ENCODE measurements around the gene ADGRG2. TPM values are rescaled to one million over a fixed set of nuclear protein-coding genes. Genes with fewer than 3 reads are reported as not detected.

ADGRG2 gene
- polyA plus RNA-seq, 3 donors, result not detected

DNA sequence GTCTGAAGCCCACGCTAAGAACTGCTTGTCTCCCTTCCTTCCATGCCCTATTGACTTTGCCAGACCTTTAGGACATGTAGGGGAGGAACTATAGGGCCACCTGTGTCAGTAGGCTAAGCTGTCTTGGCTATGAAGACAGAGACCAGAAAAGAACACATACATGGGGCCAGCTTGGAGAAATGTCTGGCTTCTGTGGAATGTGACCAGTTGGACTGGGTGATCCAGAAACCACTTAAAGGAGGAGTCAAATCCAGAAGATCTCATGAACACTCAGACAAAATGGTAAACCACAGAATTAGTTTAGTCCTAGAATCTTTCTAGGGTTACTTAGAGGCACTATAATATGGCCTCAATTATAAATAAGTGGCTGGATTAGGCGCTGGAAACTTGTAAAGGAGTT, 180.4 kb downstream of the ADGRG2 start:
- Histone ChIP-seq H3K36me3 (replicated peaks in 1 of 2; ENCODE audit: control insufficient read depth in 1 of 2, insufficient read depth in 2 of 2, low read length in 2 of 2) (peaks cover 50 to 74% of the 10 kb centered on the region in 2 donors), H3K9me3 (replicated peaks in 1 of 2; ENCODE audit: control insufficient read depth in 1 of 2, insufficient read depth in 1 of 2, low read length in 2 of 2) (no peaks in the 10 kb centered on the region), H3K27ac (ENCODE audit: low read depth in 1 of 2, low read length in 2 of 2) (no peak overlapping the region), H3K4me2 (replicated peaks; ENCODE audit: extremely low read depth, low read length, poor library complexity, severe bottlenecking) (no peak overlapping the region), H3K4me3 (replicated peaks in 1 of 3; ENCODE audit: low read depth in 2 of 3, low read length in 3 of 3) (no peak overlapping the region), H3K4me1 (ENCODE audit: control insufficient read depth in 1 of 2, insufficient read depth in 2 of 2, low read length in 2 of 2) (no peaks in the 10 kb centered on the region), H3K9ac (ENCODE audit: insufficient read depth, low read length, poor library complexity, severe bottlenecking) (no peak overlapping the region), H2AFZ (ENCODE audit: insufficient read depth, low read depth, low read length, poor library complexity, severe bottlenecking) (no peak overlapping the region), H3K27me3 (ENCODE audit: control insufficient read depth in 2 of 2, insufficient read depth in 2 of 2, low read length in 2 of 2) (no peaks in the 10 kb centered on the region), H3K79me2 (ENCODE audit: insufficient read depth, low read length) (no peaks in the 10 kb centered on the region), H4K20me1 (ENCODE audit: insufficient read depth, low read length) (no peaks in the 10 kb centered on the region)
- Mint-ChIP-seq H3K27ac (peak overlapping the region in 1 of 7 donors; percentile 23), H3K27me3 (ENCODE audit: low read depth in 3 of 3) (peaks cover 0 to 3% (median 0%) of the 10 kb centered on the region in 3 donors), H3K9me3 (no peaks in the 10 kb centered on the region), H3K4me1 (no peaks in the 10 kb centered on the region), H3K36me3 (peaks cover 54 to 65% of the 10 kb centered on the region in 2 donors), H3K4me3 (no peak overlapping the region)
- no peak for DNase-seq
- TF ChIP-seq, protein P1, sequence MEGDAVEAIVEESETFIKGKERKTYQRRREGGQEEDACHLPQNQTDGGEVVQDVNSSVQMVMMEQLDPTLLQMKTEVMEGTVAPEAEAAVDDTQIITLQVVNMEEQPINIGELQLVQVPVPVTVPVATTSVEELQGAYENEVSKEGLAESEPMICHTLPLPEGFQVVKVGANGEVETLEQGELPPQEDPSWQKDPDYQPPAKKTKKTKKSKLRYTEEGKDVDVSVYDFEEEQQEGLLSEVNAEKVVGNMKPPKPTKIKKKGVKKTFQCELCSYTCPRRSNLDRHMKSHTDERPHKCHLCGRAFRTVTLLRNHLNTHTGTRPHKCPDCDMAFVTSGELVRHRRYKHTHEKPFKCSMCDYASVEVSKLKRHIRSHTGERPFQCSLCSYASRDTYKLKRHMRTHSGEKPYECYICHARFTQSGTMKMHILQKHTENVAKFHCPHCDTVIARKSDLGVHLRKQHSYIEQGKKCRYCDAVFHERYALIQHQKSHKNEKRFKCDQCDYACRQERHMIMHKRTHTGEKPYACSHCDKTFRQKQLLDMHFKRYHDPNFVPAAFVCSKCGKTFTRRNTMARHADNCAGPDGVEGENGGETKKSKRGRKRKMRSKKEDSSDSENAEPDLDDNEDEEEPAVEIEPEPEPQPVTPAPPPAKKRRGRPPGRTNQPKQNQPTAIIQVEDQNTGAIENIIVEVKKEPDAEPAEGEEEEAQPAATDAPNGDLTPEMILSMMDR (IDR thresholded peaks at IDR 0.05), result no peak
- intact Hi-C loops (cut with micrococcal nuclease), result no loop called here
- no CpG with 5 or more reads among the region's 2 CpGs for whole genome bisulfite sequencing (ENCODE audit: insufficient coverage)

Other genes starting within 250 kb of the ADGRG2 start
- gene PHKA2, start 138.4 kb downstream of the ADGRG2 start, polyA plus RNA-seq, result 10 to 100 TPM in 1 of 3 donors, 1 to 10 TPM in 2; 8.7 to 63.3 (median 9.1) TPM
- gene PDHA1, start 221.5 kb upstream of the ADGRG2 start, polyA plus RNA-seq, result 10 to 100 TPM; 56.0 to 76.3 (median 74.8) TPM

Measured in CD14-positive monocyte (primary cell).